Left ventricle myocardium inferior (tissue), 1 donor: ENCODE results near the gene CILP2. TPM values are rescaled to one million over a fixed set of nuclear protein-coding genes. Genes with fewer than 3 reads are reported as not detected.

Source experiments
- DNase-seq: peaks from one replicate; pipeline ENCODE4 v3.0.0-alpha.2; 2020
- H3K27ac ChIP-seq: fragments of 200-600 bp; replicated peaks from 2 replicates; pipeline ENCODE4 v1.8.0; 2021
- H3K27me3 ChIP-seq: fragments of 200-600 bp; 2 replicates; pipeline ENCODE4 v1.8.0; 2021; ENCODE audit warnings: low read depth
- H3K36me3 ChIP-seq: fragments of 200-600 bp; 2 replicates; pipeline ENCODE4 v1.8.0; 2021
- H3K4me1 ChIP-seq: fragments of 200-600 bp; 2 replicates; pipeline ENCODE4 v1.8.0; 2021
- H3K4me3 ChIP-seq: fragments of 200-600 bp; 2 replicates; pipeline ENCODE4 v1.8.0; 2021; ENCODE audit warnings: mild to moderate bottlenecking, moderate library complexity
- H3K9me3 ChIP-seq: fragments of 200-600 bp; replicated peaks from 2 replicates; pipeline ENCODE4 v1.8.0; 2021
- intact Hi-C: fragments of 100-400 bp; cut with micrococcal nuclease; formaldehyde crosslinking; loops from one replicate; pipeline ENCODE4 v1.11.0; 2022
- total RNA-seq: library from RNA; stranded (reverse); fragmentation: NEBNext Ultra II Directional; extraction: Animal tissue kit (Norgen Biotek cat#: 25700); gene quantifications from one replicate; pipeline ENCODE4 v1.2.1, GENCODE V29; 2021
- TF ChIP-seq, protein P1 (sequence below): fragments of 200-600 bp; IDR thresholded peaks from 2 replicates; pipeline ENCODE4 v1.8.0; 2021; ENCODE audit warnings: antibody characterized with exemption, mild to moderate bottlenecking, borderline replicate concordance
- donor health status: DM: no; HTN: yes; CAD: no; lungs with severe emphysema.

Gene CILP2
- total RNA-seq, 1 donor from 2014 or later: 0.08 TPM

DNA sequence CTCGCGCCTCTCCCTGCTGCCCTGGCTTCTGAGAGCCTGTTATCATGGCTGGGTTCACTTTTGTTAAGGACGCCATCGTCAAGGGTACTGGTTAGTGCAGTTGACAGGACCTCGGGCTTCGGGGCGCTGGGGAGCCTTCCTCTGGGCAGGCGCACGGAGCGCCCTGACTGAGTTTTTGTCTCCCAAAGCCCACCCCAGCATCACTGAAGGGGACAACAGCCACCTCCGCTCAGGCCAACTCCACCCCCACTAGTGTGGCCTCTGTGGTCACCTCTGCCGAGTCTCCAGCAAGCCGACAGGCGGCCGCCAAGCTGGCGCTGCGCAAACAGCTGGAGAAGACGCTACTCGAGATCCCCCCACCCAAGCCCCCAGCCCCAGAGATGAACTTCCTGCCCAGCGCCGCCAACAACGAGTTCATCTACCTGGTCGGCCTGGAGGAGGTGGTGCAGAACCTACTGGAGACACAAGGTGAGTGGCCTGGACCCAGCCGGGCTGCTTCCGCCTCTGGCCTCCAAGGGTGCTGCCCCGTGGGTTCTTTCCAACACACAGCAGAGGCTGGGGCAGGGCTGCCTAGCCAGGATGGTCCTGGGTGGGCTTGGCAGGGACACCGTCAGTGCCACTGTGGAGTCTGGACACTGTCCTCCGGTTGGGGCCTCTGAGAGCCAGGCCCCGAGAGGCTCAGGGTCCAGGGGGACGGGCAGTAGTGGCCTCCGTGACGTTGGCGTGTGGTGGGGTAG is 39.6 kb upstream of the CILP2 start:
- Histone ChIP-seq H3K36me3 (peaks cover 98% of the 10 kb centered on the region), H3K9me3 (no peaks in the 10 kb centered on the region), H3K4me1 (no peaks in the 10 kb centered on the region), H3K4me3 (no peak overlapping the region), H3K27ac (no peak overlapping the region), H3K27me3 (no peaks in the 10 kb centered on the region)
- DNase-seq: no peak
- intact Hi-C loops: no loop called here
- TF ChIP-seq, protein P1, sequence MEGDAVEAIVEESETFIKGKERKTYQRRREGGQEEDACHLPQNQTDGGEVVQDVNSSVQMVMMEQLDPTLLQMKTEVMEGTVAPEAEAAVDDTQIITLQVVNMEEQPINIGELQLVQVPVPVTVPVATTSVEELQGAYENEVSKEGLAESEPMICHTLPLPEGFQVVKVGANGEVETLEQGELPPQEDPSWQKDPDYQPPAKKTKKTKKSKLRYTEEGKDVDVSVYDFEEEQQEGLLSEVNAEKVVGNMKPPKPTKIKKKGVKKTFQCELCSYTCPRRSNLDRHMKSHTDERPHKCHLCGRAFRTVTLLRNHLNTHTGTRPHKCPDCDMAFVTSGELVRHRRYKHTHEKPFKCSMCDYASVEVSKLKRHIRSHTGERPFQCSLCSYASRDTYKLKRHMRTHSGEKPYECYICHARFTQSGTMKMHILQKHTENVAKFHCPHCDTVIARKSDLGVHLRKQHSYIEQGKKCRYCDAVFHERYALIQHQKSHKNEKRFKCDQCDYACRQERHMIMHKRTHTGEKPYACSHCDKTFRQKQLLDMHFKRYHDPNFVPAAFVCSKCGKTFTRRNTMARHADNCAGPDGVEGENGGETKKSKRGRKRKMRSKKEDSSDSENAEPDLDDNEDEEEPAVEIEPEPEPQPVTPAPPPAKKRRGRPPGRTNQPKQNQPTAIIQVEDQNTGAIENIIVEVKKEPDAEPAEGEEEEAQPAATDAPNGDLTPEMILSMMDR: no peak

- DNase-seq: no peak
- Histone ChIP-seq H3K9me3 (no peaks in the 10 kb centered on the region), H3K36me3 (peaks cover 97% of the 10 kb centered on the region), H3K27ac (no peak overlapping the region), H3K4me1 (no peaks in the 10 kb centered on the region), H3K4me3 (no peak overlapping the region), H3K27me3 (no peaks in the 10 kb centered on the region)
- intact Hi-C loops: no loop called here
- TF ChIP-seq, protein P1: no peak
These were observed 38.6 kb upstream of the CILP2 start for GRCh38 chr19:19499272-19499995.

- Histone ChIP-seq H3K4me3 (no peak overlapping the region), H3K27me3 (no peaks in the 10 kb centered on the region), H3K27ac (no peak overlapping the region), H3K36me3 (peaks cover 99% of the 10 kb centered on the region), H3K9me3 (no peaks in the 10 kb centered on the region), H3K4me1 (no peaks in the 10 kb centered on the region)
- DNase-seq: no peak
- TF ChIP-seq, protein P1: no peak
- intact Hi-C loops: no loop called here
These were observed 37.0 kb upstream of the CILP2 start for GRCh38 chr19:19500975-19501644.

GRCh38 chr19:19501798-19502197 is 36.3 kb upstream of the CILP2 start:
- Histone ChIP-seq H3K27me3 (no peaks in the 10 kb centered on the region), H3K36me3 (peaks cover 99% of the 10 kb centered on the region), H3K9me3 (no peaks in the 10 kb centered on the region), H3K27ac (no peak overlapping the region), H3K4me1 (no peaks in the 10 kb centered on the region), H3K4me3 (no peak overlapping the region)
- TF ChIP-seq, protein P1: no peak
- DNase-seq: no peak
- intact Hi-C loops: no loop called here

- Histone ChIP-seq H3K27ac (no peak overlapping the region), H3K9me3 (no peaks in the 10 kb centered on the region), H3K4me1 (no peaks in the 10 kb centered on the region), H3K36me3 (peaks cover 97% of the 10 kb centered on the region), H3K4me3 (no peak overlapping the region), H3K27me3 (no peaks in the 10 kb centered on the region)
- no peak for DNase-seq
- TF ChIP-seq, protein P1: no peak
- intact Hi-C loops: no loop called here
These were observed 35.8 kb upstream of the CILP2 start for GRCh38 chr19:19502281-19502680.
